K562 (cell line): ENCODE data around the gene LCP2. TPM values are rescaled to one million over a fixed set of nuclear protein-coding genes. Genes with fewer than 3 reads are reported as not detected.

Experiments
- ATAC-seq: fragments of 200-7000 bp; cut with Tn5 transposase; 3 replicates; pipeline ENCODE4 v1.9.1; 2020; ENCODE audit warnings: moderate library complexity
- BruUV-seq: library from RNA; stranded (reverse); fragments of 400-500 nt; replicated peaks from 2 replicates; lab custom pipeline; 2021; lab: Mats Ljungman, UMichigan
- CTCF ChIA-PET: fragments of 300-600 bp; formaldehyde crosslinking; extraction: SDS; loops from one replicate; lab custom pipeline; 2021; ENCODE audit warnings: low intra/inter-chr PET ratio; lab: Yijun Ruan, JAX
- POLR2A ChIA-PET: fragments of 300-600, 350-650 bp; sonication (Branson Sonifier 250); formaldehyde crosslinking; extraction: SDS; loops from one replicate; lab custom pipeline; 2021; ENCODE audit warnings: antibody characterized with exemption, inconsistent platforms; lab: Yijun Ruan, JAX
- DNase-seq, 4 experiments: peaks; one replicate each; pipeline versions ENCODE4 v3.0.0 to v3.0.0-alpha.2; 2011 to 2018; ENCODE audit warnings: low spot score in 3 of 4, mixed read lengths in 3 of 4; ENCODE audit errors: extremely low read depth in 1 of 4
- FAIRE-seq: peaks from 2 replicates; lab custom pipeline; 2011; peaks lifted over from hg19 to GRCh38; lab: Jason Lieb, UNC
- H2AFZ ChIP-seq: 2 replicates; pipeline ENCODE4 v1.6.0; 2011; ENCODE audit warnings: low read depth, low read length, control low read depth, inconsistent platforms
- H3K27ac ChIP-seq: fragments of 200-600 bp; 3 replicates; pipeline ENCODE4 v1.8.0; 2011; ENCODE audit warnings: low read depth, mild to moderate bottlenecking, control low read depth, inconsistent platforms, low read length, moderate library complexity, mixed read lengths; ENCODE audit errors: extremely low read depth
- H3K27me3 ChIP-seq, 2 experiments: fragments of 300-600 bp in 1 of 2; 2 replicates in 1 of 2; 3 replicates in 1 of 2; pipeline versions ENCODE4 v1.6.0 to v1.8.0; 2011; ENCODE audit warnings: inconsistent platforms in 2 of 2, low read length in 2 of 2, mild to moderate bottlenecking in 1 of 2, mixed read lengths in 1 of 2, moderate library complexity in 1 of 2; ENCODE audit not compliant: control insufficient read depth in 2 of 2, insufficient read depth in 2 of 2
- H3K36me3 ChIP-seq: fragments of 300-600 bp; 3 replicates; pipeline ENCODE4 v1.8.0; 2011; ENCODE audit warnings: mild to moderate bottlenecking, low read length, inconsistent platforms; ENCODE audit not compliant: control insufficient read depth, insufficient read depth
- H3K4me1 ChIP-seq, 2 experiments: fragments of 200-600 bp in 1 of 2; replicated peaks in 1 of 2; 2 replicates in 1 of 2; 3 replicates in 1 of 2; pipeline versions ENCODE4 v1.5.1 to v1.8.0; 2011; ENCODE audit warnings: inconsistent platforms in 2 of 2, low read length in 2 of 2, mild to moderate bottlenecking in 1 of 2, mixed read lengths in 1 of 2, moderate library complexity in 1 of 2; ENCODE audit not compliant: control insufficient read depth in 2 of 2, insufficient read depth in 2 of 2
- H3K4me2 ChIP-seq: 2 replicates; pipeline ENCODE4 v1.6.1; 2011; ENCODE audit warnings: low read length, control low read depth, inconsistent platforms, mixed read lengths; ENCODE audit not compliant: insufficient read depth
- H3K4me3 ChIP-seq: fragments of 200-600 bp; sonication (generic), shearing (Covaris generic); 2 replicates; pipeline ENCODE4 v1.5.1; 2016; ENCODE audit warnings: control low read depth, inconsistent platforms
- H3K79me2 ChIP-seq: fragments of 200-600 bp; 3 replicates; pipeline ENCODE4 v1.8.0; 2011; ENCODE audit warnings: low read length, inconsistent platforms; ENCODE audit not compliant: control insufficient read depth, insufficient read depth
- H3K9ac ChIP-seq, 2 experiments: 2 replicates each; pipeline versions ENCODE4 v1.6.0 to v1.6.1; 2011; ENCODE audit warnings: low read depth in 2 of 2, low read length in 2 of 2, control low read depth in 1 of 2, inconsistent platforms in 1 of 2, mild to moderate bottlenecking in 1 of 2, mixed read lengths in 1 of 2; ENCODE audit not compliant: insufficient read depth in 1 of 2
- H3K9me1 ChIP-seq: one replicate; pipeline ENCODE4 v1.6.0; 2011; ENCODE audit warnings: inconsistent platforms, mild to moderate bottlenecking, low read length, moderate library complexity; ENCODE audit not compliant: control insufficient read depth, insufficient read depth
- H3K9me3 ChIP-seq: replicated peaks from 2 replicates; pipeline ENCODE4 v1.5.1; 2011; ENCODE audit warnings: low read depth, low read length, inconsistent platforms; ENCODE audit not compliant: control insufficient read depth, insufficient read depth
- H4K20me1 ChIP-seq: replicated peaks from 2 replicates; pipeline ENCODE4 v1.6.1; 2011; ENCODE audit warnings: low read length, inconsistent platforms, mixed read lengths; ENCODE audit not compliant: control insufficient read depth, insufficient read depth
- CUX1 ChIP-seq: fragments of 200-800 bp; sonication (Bioruptor generic); IDR thresholded peaks from 2 replicates; pipeline ENCODE4 v1.6.1; 2016; ENCODE audit warnings: missing genetic modification characterization, missing compliant biosample characterization
- ETV5 ChIP-seq: sonication (generic); formaldehyde crosslinking; IDR thresholded peaks from 2 replicates; pipeline ENCODE4 v1.4.0; 2020; ENCODE audit warnings: low read depth, mild to moderate bottlenecking, missing genetic modification reagents
- MECOM ChIP-seq: fragments of 250-450 bp; sonication (Bioruptor Pico); IDR thresholded peaks from 2 replicates; pipeline ENCODE4 v1.8.0; 2022; ENCODE audit warnings: inconsistent platforms
- NCOR1 ChIP-seq: fragments of 450-650 bp; IDR thresholded peaks from 2 replicates; pipeline ENCODE4 v1.6.1; 2016; ENCODE audit warnings: mild to moderate bottlenecking, moderate library complexity
- SMC3 ChIP-seq: conservative IDR thresholded peaks from 2 replicates; pipeline ENCODE4 v1.6.1; 2011; ENCODE audit warnings: low read depth, low read length, improper control_type of control experiment; ENCODE audit not compliant: insufficient read depth
- ZBTB8A ChIP-seq: fragments of 450-650 bp; IDR thresholded peaks from 2 replicates; pipeline ENCODE4 v1.6.1; 2018; ENCODE audit warnings: mild to moderate bottlenecking, moderate library complexity; ENCODE audit not compliant: partially characterized antibody
- ZNF23 ChIP-seq: fragments of 250-450 bp; sonication (Bioruptor Pico); IDR thresholded peaks from 2 replicates; pipeline ENCODE4 v1.4.0; 2020; ENCODE audit warnings: mild to moderate bottlenecking
- ZNF431 ChIP-seq: sonication (generic); formaldehyde crosslinking; IDR thresholded peaks from 2 replicates; pipeline ENCODE4 v1.8.0; 2022; ENCODE audit warnings: mild to moderate bottlenecking, missing genetic modification reagents
- WGBS: fragments of 100-300 bp; shearing (Covaris generic); methylation state at CpG from one replicate; pipeline ENCODE4 v1.1.6; 2016; ENCODE audit warnings: low coverage, mixed read lengths; ENCODE audit not compliant: insufficient coverage; ENCODE audit errors: missing lambda C conversion rate; 5-methylcytosine and 5-hydroxymethylcytosine counted together
- in situ Hi-C: fragments of 300-500 bp; cut with MboI; formaldehyde crosslinking; loops from 4 replicates; pipeline ENCODE4 v1.15.0; 2018; ENCODE audit warnings: inconsistent platforms, mixed read lengths
- intact Hi-C: fragments of 100-400 bp; cut with micrococcal nuclease; formaldehyde crosslinking; loops from 2 replicates; pipeline ENCODE4 v1.14.2; 2022
- polyA plus RNA-seq, 8 experiments: library from polyadenylated mRNA; depleted of rRNA in 4 of 8; stranded (reverse) in 5 of 8; unstranded in 3 of 8; fragments of >200 nt; fragmentation: Nextera tagmentation in 2 of 8; fragmentation: Illumina TruSeq in 1 of 8; extraction: Ambion mirVana in 2 of 8; extraction: Trizol in 1 of 8; gene quantifications; 2 replicates each; pipeline versions ENCODE4 v1.2.1 to v1.2.3, GENCODE V29; 2011 to 2014; ENCODE audit warnings: inconsistent platforms in 1 of 8, missing spikeins in 1 of 8
- total RNA-seq, 7 experiments: library from RNA; depleted of rRNA in 6 of 7; stranded (reverse); fragments of >200 nt in 6 of 7; fragmentation: Illumina TruSeq in 2 of 7; extraction: Trizol in 2 of 7; gene quantifications; 2 replicates each; pipeline versions ENCODE4 v1.2.1 to v1.2.3, GENCODE V29; 2011 to 2021; ENCODE audit warnings: low replicate concordance in 1 of 7
- TF ChIP-seq, protein P1 (sequence below): fragments of 250-450 bp; sonication (Bioruptor Pico); IDR thresholded peaks from 2 replicates; pipeline ENCODE4 v1.4.0; 2020

LCP2 gene
- total and polyA plus RNA-seq, 9 of the 15 experiments (the other 6 are each of a cell fraction or from before 2014, with no cell fraction given): 4.0 to 31.3 (median 14.6) TPM

DNA sequence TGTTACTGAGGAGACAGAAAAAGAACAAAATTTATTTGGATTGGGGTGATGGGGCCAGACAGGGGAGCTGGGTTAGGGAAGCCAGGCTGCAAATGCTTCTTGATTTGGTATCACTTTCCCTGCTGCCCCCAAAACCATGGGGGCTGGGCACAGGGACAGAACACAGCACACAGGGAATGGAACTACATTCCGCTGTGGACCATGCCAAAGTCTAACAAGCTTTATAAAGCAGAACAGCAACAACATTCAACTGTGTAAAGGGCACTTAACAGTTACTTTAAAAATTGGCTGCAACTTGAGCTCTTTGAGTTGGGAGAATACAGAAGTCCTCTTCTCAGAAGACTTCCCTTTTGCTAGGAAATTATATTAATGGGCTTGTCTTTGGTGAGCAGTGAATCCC is 41.0 kb downstream of the LCP2 start:
- no peaks in the 10 kb centered on the region; a peak in 1 of 5 replicates for H3K4me1 ChIP-seq
- ATAC-seq: no peak
- H3K4me3 ChIP-seq: no peak overlapping the region
- no peak overlapping the region for H3K9ac ChIP-seq
- H3K27ac ChIP-seq: no peak overlapping the region
- WGBS: 55% methylated on average over 1 of the region's 1 CpG
- FAIRE-seq: no peak
- no peaks in the 10 kb centered on the region for H3K9me1 ChIP-seq
- no peaks in the 10 kb centered on the region; a peak in 1 of 5 replicates for H3K27me3 ChIP-seq
- H3K36me3 ChIP-seq: no peaks in the 10 kb centered on the region
- no peak overlapping the region for H3K4me2 ChIP-seq
- POLR2A ChIA-PET: interaction anchor here (0.6 kb wide), 1 partner anchor 26 kb away, joined by 3 read pairs; no protein-coding TSS in a partner anchor
- intact Hi-C loops (no loop called here), in situ Hi-C loops (no loop called here)
- no peak overlapping the region for H2AFZ ChIP-seq
- CTCF ChIA-PET: no interaction called here
- no peak for DNase-seq
- no peaks in the 10 kb centered on the region for H3K9me3 ChIP-seq
- no TSS peak for BruUV-seq
- H3K79me2 ChIP-seq: no peaks in the 10 kb centered on the region
- H4K20me1 ChIP-seq: no peaks in the 10 kb centered on the region
- no peak for TF ChIP-seq NCOR1
- TF ChIP-seq ZNF431 (CRISPR knock-in tag): no peak
- no peak for TF ChIP-seq CUX1 (CRISPR knock-in tag)
- TF ChIP-seq ZBTB8A: no peak
- TF ChIP-seq ZNF23 (CRISPR knock-in tag): no peak
- TF ChIP-seq ETV5 (CRISPR knock-in tag): no peak
- TF ChIP-seq, protein P1, sequence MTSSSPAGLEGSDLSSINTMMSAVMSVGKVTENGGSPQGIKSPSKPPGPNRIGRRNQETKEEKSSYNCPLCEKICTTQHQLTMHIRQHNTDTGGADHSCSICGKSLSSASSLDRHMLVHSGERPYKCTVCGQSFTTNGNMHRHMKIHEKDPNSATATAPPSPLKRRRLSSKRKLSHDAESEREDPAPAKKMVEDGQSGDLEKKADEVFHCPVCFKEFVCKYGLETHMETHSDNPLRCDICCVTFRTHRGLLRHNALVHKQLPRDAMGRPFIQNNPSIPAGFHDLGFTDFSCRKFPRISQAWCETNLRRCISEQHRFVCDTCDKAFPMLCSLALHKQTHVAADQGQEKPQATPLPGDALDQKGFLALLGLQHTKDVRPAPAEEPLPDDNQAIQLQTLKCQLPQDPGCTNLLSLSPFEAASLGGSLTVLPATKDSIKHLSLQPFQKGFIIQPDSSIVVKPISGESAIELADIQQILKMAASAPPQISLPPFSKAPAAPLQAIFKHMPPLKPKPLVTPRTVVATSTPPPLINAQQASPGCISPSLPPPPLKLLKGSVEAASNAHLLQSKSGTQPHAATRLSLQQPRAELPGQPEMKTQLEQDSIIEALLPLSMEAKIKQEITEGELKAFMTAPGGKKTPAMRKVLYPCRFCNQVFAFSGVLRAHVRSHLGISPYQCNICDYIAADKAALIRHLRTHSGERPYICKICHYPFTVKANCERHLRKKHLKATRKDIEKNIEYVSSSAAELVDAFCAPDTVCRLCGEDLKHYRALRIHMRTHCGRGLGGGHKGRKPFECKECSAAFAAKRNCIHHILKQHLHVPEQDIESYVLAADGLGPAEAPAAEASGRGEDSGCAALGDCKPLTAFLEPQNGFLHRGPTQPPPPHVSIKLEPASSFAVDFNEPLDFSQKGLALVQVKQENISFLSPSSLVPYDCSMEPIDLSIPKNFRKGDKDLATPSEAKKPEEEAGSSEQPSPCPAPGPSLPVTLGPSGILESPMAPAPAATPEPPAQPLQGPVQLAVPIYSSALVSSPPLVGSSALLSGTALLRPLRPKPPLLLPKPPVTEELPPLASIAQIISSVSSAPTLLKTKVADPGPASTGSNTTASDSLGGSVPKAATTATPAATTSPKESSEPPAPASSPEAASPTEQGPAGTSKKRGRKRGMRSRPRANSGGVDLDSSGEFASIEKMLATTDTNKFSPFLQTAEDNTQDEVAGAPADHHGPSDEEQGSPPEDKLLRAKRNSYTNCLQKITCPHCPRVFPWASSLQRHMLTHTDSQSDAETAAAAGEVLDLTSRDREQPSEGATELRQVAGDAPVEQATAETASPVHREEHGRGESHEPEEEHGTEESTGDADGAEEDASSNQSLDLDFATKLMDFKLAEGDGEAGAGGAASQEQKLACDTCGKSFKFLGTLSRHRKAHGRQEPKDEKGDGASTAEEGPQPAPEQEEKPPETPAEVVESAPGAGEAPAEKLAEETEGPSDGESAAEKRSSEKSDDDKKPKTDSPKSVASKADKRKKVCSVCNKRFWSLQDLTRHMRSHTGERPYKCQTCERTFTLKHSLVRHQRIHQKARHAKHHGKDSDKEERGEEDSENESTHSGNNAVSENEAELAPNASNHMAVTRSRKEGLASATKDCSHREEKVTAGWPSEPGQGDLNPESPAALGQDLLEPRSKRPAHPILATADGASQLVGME (CRISPR knock-in tag): no peak
- TF ChIP-seq MECOM (CRISPR knock-in tag): no peak
- no peak for TF ChIP-seq SMC3
